Skeletal muscle cell (primary cell): ENCODE measurements around the gene LRRC56.

Experiments
- DNase-seq: peaks from one replicate; pipeline ENCODE4 v3.0.0-alpha.2; 2010; ENCODE audit warnings: low read depth
- H3K4me3 ChIP-seq: 2 replicates; pipeline ENCODE4 v1.5.1; 2011; ENCODE audit warnings: low read depth, mild to moderate bottlenecking, control low read depth, low read length, moderate library complexity

The LRRC56 gene

DNA sequence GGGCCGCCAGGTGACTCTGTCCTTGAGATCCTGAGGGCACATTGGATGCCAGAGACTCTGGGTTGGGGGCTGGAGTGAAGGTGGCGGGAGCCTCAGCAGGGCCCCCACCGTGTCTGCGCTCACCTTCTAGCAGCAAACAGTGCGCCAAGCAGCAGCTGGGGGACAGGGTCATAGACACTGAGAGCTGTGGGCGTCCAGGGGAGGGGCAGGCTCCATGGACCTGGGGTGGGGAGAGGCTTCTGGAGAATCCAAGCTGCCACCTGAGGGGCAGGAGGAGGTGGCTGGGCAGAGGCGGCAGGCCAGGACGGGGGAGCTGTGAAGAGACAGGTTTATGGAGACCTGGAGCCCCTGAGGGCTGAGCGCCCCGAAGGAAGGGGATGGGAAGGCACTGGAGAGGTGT lies 47.0 kb downstream of the LRRC56 start:
- H3K4me3 ChIP-seq: no peak overlapping the region
- no peak for DNase-seq

DNA sequence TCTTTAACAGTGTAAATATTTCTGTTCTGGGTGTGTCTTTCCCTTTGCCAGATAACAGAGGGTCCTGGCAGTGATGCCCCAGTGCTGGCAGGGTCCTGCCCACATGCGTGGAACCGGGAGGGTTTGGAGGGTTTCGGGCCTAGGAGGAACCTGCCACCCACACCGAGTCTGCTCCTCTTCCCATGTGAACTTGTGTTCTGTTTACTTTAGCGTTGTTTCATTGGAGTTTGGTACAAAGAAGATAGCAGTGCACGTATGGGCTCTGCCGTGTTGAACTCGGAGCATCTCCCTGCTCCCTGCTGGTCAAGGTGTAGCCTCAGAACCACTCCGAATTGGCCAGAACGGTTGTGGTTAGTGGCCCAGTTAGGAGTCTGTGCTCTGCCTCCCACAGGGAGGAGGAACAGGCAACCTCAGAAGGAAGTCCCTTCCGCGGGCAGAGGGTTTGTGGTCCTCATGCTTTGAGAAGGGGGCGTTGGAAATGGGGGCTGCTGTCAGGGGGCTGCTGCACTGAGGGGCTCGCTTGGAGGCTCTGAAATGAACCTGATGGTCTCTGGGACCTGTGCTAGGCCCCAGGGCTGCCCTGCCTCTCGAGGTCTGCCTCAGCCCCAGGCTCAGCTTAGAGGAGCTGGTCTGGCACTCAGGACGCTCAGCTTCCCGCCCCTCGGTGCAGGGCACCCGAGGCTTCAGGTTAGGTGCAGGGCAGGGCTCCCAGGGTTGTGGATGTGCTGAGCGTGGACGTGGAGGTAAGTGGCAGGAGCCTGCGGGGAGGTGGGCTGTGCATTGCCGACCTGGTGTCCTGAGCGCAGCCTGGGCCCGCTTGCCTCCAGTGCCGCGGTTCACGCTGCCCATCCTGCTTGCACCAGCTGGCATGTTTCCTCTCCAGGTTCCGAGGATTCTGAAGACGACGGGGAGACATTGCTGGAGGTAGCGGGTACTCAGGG lies 49.3 kb downstream of the LRRC56 start:
- no peak for DNase-seq
- H3K4me3 ChIP-seq: no peak overlapping the region

DNA sequence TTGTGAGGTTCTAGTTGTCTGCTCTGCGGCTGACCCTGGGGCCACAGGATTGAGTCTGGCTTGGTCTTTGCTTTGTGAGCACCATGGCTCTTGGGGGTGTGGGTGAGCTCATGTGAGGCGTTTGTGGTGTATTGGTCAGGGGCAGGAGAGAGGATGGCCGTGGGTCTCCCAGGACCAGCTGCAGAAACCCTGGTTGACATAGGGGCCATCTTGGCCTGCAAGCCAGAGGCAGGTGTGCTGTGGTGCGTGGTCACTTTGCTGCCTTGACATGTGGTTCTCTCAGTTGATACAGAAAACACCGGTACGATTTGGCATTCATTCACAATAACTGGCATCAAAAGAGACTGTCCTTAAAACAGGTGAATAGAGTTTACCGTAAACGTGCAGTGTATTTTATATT lies 50.2 kb downstream of the LRRC56 start:
- no peak for DNase-seq
- H3K4me3 ChIP-seq: no peak overlapping the region

DNA sequence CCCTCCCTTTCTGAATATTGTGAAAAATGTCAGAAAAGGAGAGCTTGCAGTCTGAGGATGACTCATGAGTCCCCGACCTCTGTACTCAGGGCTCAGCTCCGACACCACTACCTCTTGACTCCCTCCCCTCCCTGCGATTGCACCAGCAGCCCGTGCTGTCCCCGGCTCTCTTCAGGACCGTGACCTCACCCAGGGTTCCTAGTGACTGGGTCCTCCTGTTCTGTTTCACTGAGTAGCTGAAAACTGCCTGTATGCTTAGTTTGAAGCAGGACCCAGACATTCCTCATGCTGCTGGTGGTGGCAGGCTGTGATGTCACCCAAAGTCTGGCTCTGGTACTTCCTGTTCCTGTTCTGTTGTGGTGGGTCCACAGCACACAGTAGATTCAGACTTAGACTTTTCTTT lies 50.7 kb downstream of the LRRC56 start:
- no peak overlapping the region for H3K4me3 ChIP-seq
- DNase-seq: peak; percentile 24

GRCh38 chr11:589798-590197 lies 52.5 kb downstream of the LRRC56 start:
- no peak for DNase-seq
- no peak overlapping the region for H3K4me3 ChIP-seq

GRCh38 chr11:590997-591396 lies 53.7 kb downstream of the LRRC56 start:
- no peak for DNase-seq
- no peak overlapping the region for H3K4me3 ChIP-seq

DNA sequence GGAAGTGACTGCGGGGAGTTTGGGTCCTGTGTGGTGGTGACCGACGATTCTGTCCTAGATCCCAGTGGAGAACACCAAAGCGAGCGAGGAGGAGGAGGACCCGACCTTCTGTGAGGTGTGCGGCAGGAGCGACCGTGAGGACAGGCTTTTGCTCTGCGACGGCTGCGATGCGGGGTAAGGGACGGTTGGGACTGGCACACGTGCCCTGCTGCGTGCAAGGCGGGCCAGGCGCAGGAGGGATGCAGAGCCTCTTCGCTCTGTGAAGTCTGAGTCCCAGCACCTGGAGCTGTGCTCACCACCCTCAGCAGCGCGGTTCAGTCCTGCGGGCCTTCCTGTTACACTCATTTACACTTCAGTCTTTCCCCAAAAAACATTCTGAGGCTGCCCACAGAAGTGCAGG lies 55.2 kb downstream of the LRRC56 start:
- no peak for DNase-seq
- H3K4me3 ChIP-seq: no peak overlapping the region

GRCh38 chr11:592918-593317 lies 55.6 kb downstream of the LRRC56 start:
- no peak for DNase-seq
- no peak overlapping the region for H3K4me3 ChIP-seq

DNA sequence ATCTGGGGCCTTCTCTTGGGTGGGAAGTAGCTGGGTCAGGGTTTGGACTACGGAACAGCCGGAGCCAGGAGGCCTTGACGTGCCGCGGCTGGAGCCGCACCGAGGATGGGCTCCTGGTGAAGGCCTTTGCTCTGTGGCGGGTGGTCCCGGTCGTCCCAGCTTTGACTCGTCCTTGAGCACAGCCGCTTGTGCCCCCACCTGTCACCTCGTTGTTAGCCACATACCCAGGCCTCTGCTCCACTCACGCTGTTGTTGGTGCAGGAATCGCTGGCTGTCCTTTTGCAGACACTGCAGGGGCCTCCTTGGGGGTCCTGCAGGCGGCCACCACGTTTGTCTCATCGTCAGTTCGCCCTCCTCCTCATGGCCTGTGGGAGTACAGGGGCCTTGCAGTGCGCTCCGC lies 56.0 kb downstream of the LRRC56 start:
- no peak overlapping the region for H3K4me3 ChIP-seq
- no peak for DNase-seq

DNA sequence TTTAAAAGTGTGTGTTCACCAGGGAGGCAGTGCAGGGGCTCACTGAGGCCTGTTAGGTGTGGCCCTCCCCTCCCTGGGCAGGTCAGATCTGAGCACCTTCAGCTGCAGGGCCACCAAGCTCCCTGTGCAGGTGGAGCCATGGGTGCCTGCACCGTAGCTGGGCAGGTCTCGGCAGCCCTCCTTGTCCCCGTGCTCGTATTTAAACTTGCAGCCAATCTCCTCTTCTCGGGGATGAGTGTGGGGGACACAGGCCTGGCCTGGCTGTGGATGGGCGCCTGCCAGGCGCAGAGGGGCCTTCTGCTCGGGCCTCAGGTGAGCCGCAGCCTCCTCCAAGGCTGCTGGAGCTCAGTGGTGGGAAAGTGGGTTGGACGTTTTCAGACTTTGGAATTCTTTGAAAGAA lies 58.1 kb downstream of the LRRC56 start:
- H3K4me3 ChIP-seq: no peak overlapping the region
- DNase-seq: no peak

DNA sequence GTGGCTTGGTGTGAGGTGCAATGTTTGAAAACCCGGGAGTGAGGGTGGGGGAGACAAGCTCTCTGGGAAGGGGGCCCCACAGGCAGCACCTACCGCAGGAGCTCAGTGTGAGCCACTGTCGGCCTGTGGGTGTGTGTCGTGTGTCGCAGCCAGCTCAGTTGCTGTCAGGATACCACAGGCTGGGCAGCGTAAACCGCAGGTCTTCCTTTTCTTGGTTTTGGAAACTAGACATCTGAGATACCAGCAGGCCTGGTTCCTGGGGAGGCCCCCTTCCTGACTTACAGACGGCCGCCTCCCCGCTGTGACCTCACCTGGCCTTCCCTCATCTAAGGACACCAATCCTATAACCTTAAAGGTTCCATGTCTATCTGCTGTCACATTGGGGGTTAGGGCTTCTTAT lies 59.0 kb downstream of the LRRC56 start:
- DNase-seq: no peak
- no peak overlapping the region for H3K4me3 ChIP-seq

- no peak overlapping the region for H3K4me3 ChIP-seq
- no peak for DNase-seq
These were observed 59.9 kb downstream of the LRRC56 start for GRCh38 chr11:597166-597725.

GRCh38 chr11:598005-598680 lies 60.8 kb downstream of the LRRC56 start:
- no peak overlapping the region for H3K4me3 ChIP-seq
- no peak for DNase-seq

GRCh38 chr11:601573-602245 lies 64.4 kb downstream of the LRRC56 start:
- H3K4me3 ChIP-seq: no peak overlapping the region
- DNase-seq: no peak

DNA sequence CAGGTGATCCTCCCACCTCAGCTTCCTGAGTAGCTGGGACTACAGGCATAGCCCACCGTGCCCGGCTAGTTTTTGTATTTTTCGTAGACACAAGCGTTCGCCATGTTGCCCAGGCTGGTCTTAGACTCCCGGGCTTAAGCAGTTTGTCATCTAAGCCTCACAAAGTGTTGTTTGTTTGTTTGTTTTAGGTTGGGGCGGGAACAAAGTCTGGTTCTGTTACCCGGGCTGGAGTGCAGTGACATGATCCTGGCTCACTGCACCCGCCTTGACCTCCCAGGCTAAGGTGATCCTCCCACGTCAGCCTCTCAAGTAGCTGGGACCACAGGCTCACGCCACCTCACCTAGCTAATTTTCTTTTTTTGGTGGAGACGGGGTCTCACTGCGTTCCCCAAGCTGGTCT lies 65.8 kb downstream of the LRRC56 start:
- no peak overlapping the region for H3K4me3 ChIP-seq
- no peak for DNase-seq
